ENCODE data around the gene GRM2.

The GRM2 gene

GRCh38 chr3:51681453-51681852 is 25.4 kb upstream of the GRM2 start:
- DNase-seq (ENCODE audit: extremely low read depth, insufficient read length), result peak; percentile 30
- Histone ChIP-seq H3K27me3 (replicated peaks; ENCODE audit: control insufficient read depth, insufficient read depth, low read length) (no peaks in the 10 kb centered on the region), H3K36me3 (ENCODE audit: control insufficient read depth, insufficient read depth, low read length) (peaks cover 21% of the 10 kb centered on the region), H3K4me3 (replicated peaks; ENCODE audit: low read depth, low read length) (no peak overlapping the region)
- no peak for TF ChIP-seq CTCF (IDR thresholded peaks at IDR 0.05; ENCODE audit: insufficient read depth, low read length, poor library complexity, severe bottlenecking)

DNA sequence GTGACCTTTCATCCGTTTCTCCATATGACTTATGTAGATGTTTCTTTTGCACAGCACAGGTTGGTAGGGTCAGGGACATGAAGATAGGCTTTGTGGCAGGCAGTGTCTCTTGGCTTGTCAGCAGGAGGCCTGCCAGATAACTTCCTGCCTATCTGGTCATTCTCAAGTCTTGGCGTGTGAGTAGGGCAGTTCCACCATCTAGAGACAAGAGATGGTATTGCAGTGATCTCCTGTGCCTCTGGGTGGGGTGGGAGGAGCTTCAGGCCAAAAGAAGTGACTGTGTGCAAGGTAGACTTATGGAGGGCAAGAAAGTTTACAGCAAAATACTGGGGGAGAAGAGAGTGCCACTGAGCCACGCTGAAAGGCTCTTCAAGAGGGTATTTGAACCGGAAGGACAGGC is 24.8 kb upstream of the GRM2 start:
- H3K36me3 ChIP-seq (ENCODE audit: control insufficient read depth, insufficient read depth, low read length), result peaks cover 16% of the 10 kb centered on the region
- peak; percentile 55 for DNase-seq (ENCODE audit: extremely low read depth, insufficient read length)
- peak; percentile 85 for TF ChIP-seq CTCF (IDR thresholded peaks at IDR 0.05; ENCODE audit: insufficient read depth, low read length, poor library complexity, severe bottlenecking)
- H3K27me3 ChIP-seq (replicated peaks; ENCODE audit: control insufficient read depth, insufficient read depth, low read length), result no peaks in the 10 kb centered on the region
- H3K4me3 ChIP-seq (replicated peaks; ENCODE audit: low read depth, low read length), result no peak overlapping the region

DNA sequence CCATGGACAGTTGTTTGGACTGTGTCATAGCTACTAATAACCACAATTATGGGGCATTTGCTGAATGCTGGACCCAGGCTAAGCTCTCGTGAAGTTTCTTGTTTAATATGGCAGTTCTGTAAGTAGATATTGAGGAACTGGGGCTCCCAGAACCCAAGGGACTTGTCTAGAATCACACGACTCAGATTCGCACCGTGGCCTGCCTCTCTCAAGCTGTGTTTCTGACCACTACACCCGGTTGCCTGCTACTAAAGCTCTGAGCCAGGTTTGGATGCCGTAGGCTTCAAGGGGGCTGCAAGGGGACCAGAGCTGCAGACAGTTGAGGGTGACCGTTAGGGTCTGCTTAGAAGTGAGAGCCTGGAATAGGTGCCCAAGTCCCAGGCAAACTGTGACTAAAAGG is 24.3 kb upstream of the GRM2 start:
- H3K36me3 ChIP-seq (ENCODE audit: control insufficient read depth, insufficient read depth, low read length), result peaks cover 14% of the 10 kb centered on the region
- no peak for TF ChIP-seq CTCF (IDR thresholded peaks at IDR 0.05; ENCODE audit: insufficient read depth, low read length, poor library complexity, severe bottlenecking)
- no peak overlapping the region for H3K4me3 ChIP-seq (replicated peaks; ENCODE audit: low read depth, low read length)
- no peak for DNase-seq (ENCODE audit: extremely low read depth, insufficient read length)
- no peaks in the 10 kb centered on the region for H3K27me3 ChIP-seq (replicated peaks; ENCODE audit: control insufficient read depth, insufficient read depth, low read length)

- no peak for TF ChIP-seq CTCF (IDR thresholded peaks at IDR 0.05; ENCODE audit: insufficient read depth, low read length, poor library complexity, severe bottlenecking)
- no peaks in the 10 kb centered on the region for H3K27me3 ChIP-seq (replicated peaks; ENCODE audit: control insufficient read depth, insufficient read depth, low read length)
- DNase-seq (ENCODE audit: extremely low read depth, insufficient read length), result no peak
- no peak overlapping the region for H3K4me3 ChIP-seq (replicated peaks; ENCODE audit: low read depth, low read length)
- peaks cover 16% of the 10 kb centered on the region for H3K36me3 ChIP-seq (ENCODE audit: control insufficient read depth, insufficient read depth, low read length)
Measured at GRCh38 chr3:51683566-51683965, 23.3 kb upstream of the GRM2 start.

GRCh38 chr3:51684971-51685751 is 21.7 kb upstream of the GRM2 start:
- no peak overlapping the region for H3K4me3 ChIP-seq (replicated peaks; ENCODE audit: low read depth, low read length)
- no peak for DNase-seq (ENCODE audit: extremely low read depth, insufficient read length)
- TF ChIP-seq CTCF (IDR thresholded peaks at IDR 0.05; ENCODE audit: insufficient read depth, low read length, poor library complexity, severe bottlenecking), result no peak
- peaks cover 16% of the 10 kb centered on the region for H3K36me3 ChIP-seq (ENCODE audit: control insufficient read depth, insufficient read depth, low read length)
- no peaks in the 10 kb centered on the region for H3K27me3 ChIP-seq (replicated peaks; ENCODE audit: control insufficient read depth, insufficient read depth, low read length)

Measured in GM06990 (cell line).